Measurements from ENCODE around the gene PDLIM4. TPM values are rescaled to one million over a fixed set of nuclear protein-coding genes. Genes with fewer than 3 reads are reported as not detected.

PDLIM4 gene
- total and polyA plus RNA-seq, 2 experiments from 2014 or later: 25.2 to 31.8 TPM

GRCh38 chr5:132259069-132259851 lies 1.8 kb downstream of the PDLIM4 start (continued):
- no peak for TF ChIP-seq ZNF331 (CRISPR knock-in tag; IDR thresholded peaks at IDR 0.05; ENCODE audit: low read depth)
- TF ChIP-seq EZH2 (IDR thresholded peaks at IDR 0.05; ENCODE audit: low read depth, unreplicated experiment): no peak
- TF ChIP-seq ETS1 (IDR thresholded peaks at IDR 0.05): no peak
- no peak for TF ChIP-seq EZH2phosphoT487 (IDR thresholded peaks at IDR 0.05; ENCODE audit: unreplicated experiment)
- TF ChIP-seq CTCF (conservative IDR thresholded peaks at IDR 0.05; ENCODE audit: low read depth in 2 of 2): no peak
- no peak for TF ChIP-seq REST (IDR thresholded peaks at IDR 0.05; ENCODE audit: unreplicated experiment)
- TF ChIP-seq CREB1 (CRISPR knock-in tag; IDR thresholded peaks at IDR 0.05; ENCODE audit: low read depth): no peak
- TF ChIP-seq STAT1 (IDR thresholded peaks at IDR 0.05; ENCODE audit: unreplicated experiment): no peak
- no peak for TF ChIP-seq POLR2AphosphoS5 (IDR thresholded peaks at IDR 0.05; ENCODE audit: low read depth)
- no peak for TF ChIP-seq NANOG (IDR thresholded peaks at IDR 0.05; ENCODE audit: borderline replicate concordance)

GRCh38 chr5:132260051-132260450 lies 2.6 kb downstream of the PDLIM4 start:
- DNase-seq (ENCODE audit: low spot score): no peak
- Histone ChIP-seq H3K36me3 (ENCODE audit: insufficient read depth) (no peaks in the 10 kb centered on the region), H3K27ac (ENCODE audit: low read depth) (no peak overlapping the region), H3F3A (replicated peaks; ENCODE audit: low read depth) (0 out of 2 replicates have a peak, but pooled peaks cover 3% of the 10 kb centered on the region), H4K20me1 (replicated peaks; ENCODE audit: insufficient read depth) (no peaks in the 10 kb centered on the region), H2AFZ (no peak overlapping the region), H3K27me3 (ENCODE audit: insufficient read depth) (peaks cover 11% of the 10 kb centered on the region), H3K79me2 (replicated peaks; ENCODE audit: insufficient read depth) (no peaks in the 10 kb centered on the region), H3K4me2 (no peak overlapping the region), H3K4me1 (ENCODE audit: insufficient read depth) (peaks cover 17% of the 10 kb centered on the region), H3K4me3 (no peak overlapping the region), H3K9me2 (ENCODE audit: insufficient read depth) (no peaks in the 10 kb centered on the region)
- Mint-ChIP-seq H3K4me1 (peaks cover 23% of the 10 kb centered on the region), H3K9me3 (no peaks in the 10 kb centered on the region), H3K36me3 (ENCODE audit: low read depth) (no peaks in the 10 kb centered on the region; the same call in 2 of the 3 replicates), H3K4me3 (no peak overlapping the region; the same call in 2 of the 3 replicates), H3K27ac (no peak overlapping the region), H3K27me3 (ENCODE audit: insufficient read depth, low read depth, poor library complexity) (peaks cover 24% of the 10 kb centered on the region)
- TF ChIP-seq EZH2 (IDR thresholded peaks at IDR 0.05; ENCODE audit: low read depth, unreplicated experiment): no peak
- no peak for TF ChIP-seq CREB1 (CRISPR knock-in tag; IDR thresholded peaks at IDR 0.05; ENCODE audit: low read depth)
- TF ChIP-seq CTCF (conservative IDR thresholded peaks at IDR 0.05; ENCODE audit: low read depth in 2 of 2): no peak
- no peak for ATAC-seq

Measured in GM23338 (cell line).